ENCODE results near the gene PCDH1.

PCDH1 gene

GRCh38 chr5:141873933-141874261 lies 4.3 kb downstream of the PCDH1 start:
- no peak for DNase-seq (ENCODE audit: low spot score)

DNA sequence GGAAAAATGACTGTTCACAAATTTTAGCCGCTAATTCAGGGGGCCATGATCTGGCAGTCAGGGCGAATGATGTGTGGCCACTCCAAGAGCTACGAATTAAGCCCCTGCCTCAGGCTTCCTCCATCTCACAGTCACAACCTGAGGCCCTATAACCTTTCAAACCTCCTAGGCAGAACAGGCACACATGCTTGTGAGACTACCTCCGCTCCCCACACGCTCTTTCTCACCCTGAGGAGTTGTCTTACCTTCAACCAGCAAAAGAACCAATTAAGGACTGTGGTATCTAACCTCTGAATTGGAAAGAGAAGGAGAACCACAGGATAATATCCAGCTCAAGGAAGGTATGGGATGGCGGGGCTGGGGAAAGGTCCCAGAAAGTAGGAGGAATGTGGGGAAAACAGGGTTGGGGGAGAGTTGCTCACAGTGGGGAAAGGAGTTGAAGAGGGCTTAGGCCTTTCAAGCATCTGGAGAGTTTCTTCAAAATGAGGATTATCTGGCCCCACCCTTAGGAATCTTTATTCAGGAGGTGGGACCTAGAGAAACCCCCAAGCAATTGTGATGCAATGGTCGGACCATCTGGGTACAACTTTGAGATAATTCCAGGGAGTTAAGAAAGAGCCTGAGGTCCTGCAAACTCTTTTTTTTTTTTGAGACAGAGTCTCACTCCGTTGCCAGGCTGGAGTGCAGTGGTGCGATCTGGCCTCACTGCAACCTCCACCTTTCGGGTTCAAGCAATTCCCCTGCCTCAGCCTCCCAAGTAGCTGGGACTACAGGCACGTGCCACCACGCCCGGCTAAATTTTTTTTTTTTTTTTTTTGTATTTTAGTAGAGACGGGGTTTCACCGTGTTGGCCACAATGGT lies 5.5 kb downstream of the PCDH1 start:
- DNase-seq (ENCODE audit: low spot score) = no peak

- no peak for DNase-seq (ENCODE audit: low spot score)
Measured at GRCh38 chr5:141871870-141872269, 6.3 kb downstream of the PCDH1 start.

DNA sequence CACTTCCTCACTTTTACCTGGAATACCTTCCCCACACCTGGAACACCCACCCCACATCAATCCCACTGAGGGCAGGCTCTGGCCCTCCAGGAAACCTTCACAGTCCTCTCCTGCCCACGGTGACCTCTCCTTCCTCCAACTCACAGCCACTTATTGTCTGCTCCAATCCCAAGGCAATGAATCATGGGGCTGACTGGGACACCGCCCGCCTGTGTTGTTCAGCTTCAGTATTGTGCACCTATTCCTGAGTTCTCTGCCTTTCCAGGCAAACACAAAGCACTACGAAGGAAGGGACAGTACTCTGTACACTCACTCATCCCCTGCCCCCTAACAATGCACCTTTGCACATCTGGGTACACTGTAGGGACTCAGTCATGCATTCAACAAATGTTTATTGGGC lies 7.3 kb downstream of the PCDH1 start:
- no peak for DNase-seq (ENCODE audit: low spot score)

- no peak for DNase-seq (ENCODE audit: low spot score)
Measured at GRCh38 chr5:141870228-141870627, 8.0 kb downstream of the PCDH1 start.

GRCh38 chr5:141869514-141869913 lies 8.7 kb downstream of the PCDH1 start:
- DNase-seq (ENCODE audit: low spot score) = no peak

GRCh38 chr5:141869040-141869439 lies 9.2 kb downstream of the PCDH1 start:
- DNase-seq (ENCODE audit: low spot score) = no peak

DNA sequence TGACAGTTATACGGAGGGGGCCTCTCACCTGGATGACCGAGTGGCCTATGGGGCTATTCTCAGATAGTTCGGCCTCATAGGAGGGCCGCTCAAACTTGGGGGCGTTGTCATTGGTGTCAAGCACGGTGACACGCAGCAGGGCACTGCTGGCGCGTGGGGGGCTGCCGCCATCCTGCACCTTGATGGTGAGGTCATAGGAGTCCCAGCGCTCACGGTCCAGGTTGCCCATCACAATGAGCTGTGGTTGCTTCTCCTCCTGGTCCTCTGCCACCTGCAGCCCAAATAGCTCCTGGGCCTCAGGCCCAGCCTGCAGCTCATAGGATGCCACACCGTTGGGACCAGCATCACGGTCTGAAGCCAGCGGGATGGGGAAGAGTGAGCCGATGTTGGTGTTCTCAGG lies 9.7 kb downstream of the PCDH1 start:
- DNase-seq (ENCODE audit: low spot score) = no peak

- DNase-seq (ENCODE audit: low spot score) = no peak
Measured at GRCh38 chr5:141867651-141868050, 10.6 kb downstream of the PCDH1 start.

- no peak for DNase-seq (ENCODE audit: low spot score)
Measured at GRCh38 chr5:141867139-141867538, 11.1 kb downstream of the PCDH1 start.

- no peak for DNase-seq (ENCODE audit: low spot score)
Measured at GRCh38 chr5:141866096-141866495, 12.1 kb downstream of the PCDH1 start.

- DNase-seq (ENCODE audit: low spot score) = no peak
Measured at GRCh38 chr5:141865406-141865805, 12.8 kb downstream of the PCDH1 start.

- no peak for DNase-seq (ENCODE audit: low spot score)
Measured at GRCh38 chr5:141864371-141865370, 13.5 kb downstream of the PCDH1 start.

- DNase-seq (ENCODE audit: low spot score) = no peak
Measured at GRCh38 chr5:141863569-141864178, 14.5 kb downstream of the PCDH1 start.

DNA sequence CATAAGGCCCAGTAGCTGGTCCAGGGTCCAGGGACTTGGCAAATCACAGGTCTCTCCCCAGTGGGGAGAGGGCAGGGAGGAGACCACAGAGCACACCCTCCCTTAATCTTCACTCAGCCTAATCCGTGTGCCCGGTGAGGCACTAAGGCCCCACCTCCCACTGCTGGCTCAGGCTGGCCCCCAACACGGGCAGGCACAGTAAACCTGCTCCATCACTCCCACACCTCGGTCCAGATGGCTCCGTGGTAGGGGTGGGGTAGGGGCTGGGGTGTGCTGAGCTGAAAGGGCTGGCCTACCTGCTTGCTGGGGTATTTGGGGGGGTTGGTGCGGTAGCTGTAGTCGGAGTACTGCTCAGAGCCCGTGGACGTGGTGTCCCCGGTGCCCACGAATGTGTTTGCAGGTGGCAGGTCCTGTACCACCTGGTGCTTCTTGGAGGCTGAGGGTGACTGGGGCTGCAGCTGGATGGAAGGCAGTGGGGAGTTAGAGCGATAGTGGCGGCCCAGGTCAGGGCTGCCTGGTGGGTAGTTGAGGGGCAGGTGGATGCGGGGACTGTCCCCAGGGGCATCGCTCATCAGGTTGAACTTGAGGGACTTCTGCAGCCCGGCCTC lies 15.2 kb downstream of the PCDH1 start:
- DNase-seq (ENCODE audit: low spot score) = no peak

DNA sequence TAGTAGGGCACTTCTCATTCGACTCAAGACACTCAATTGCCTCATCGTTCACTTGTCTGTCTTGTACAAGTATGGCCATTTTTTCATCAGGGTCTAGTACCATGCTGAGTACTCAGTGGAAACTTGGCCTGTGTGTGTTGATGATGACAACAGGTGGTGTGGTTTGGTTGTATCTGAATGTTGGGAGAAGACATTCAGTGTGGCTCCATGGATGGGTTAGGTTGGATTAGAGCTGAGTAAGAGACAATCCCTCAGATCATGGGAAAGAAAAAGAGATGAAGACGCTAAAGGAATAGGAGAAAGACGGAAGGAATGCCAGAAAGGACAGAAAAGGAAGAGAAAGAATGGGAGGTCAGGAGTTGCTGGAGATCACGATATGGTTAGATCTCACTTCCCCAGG lies 17.0 kb downstream of the PCDH1 start:
- DNase-seq (ENCODE audit: low spot score) = no peak

- DNase-seq (ENCODE audit: low spot score) = no peak
Measured at GRCh38 chr5:141858079-141858765, 20.0 kb downstream of the PCDH1 start.

DNA sequence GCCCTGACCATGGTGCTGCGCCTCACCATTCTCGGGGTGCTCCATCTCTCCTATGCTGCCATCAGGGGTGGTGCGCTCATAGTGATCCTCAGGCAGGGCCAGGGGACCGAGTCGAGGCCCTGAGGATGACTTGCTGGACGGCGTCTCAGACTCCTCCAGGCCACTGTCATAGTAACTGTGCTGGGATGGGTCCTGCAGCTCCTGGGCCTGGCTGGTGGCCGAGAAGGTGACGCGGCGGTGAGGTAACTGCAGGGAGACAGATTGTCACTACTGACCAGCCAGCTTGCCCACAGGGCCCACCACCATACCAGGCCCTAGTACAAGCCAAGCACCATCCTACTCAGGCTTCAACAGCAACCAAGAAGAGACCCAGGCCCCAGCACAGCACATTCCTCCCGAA lies 21.0 kb downstream of the PCDH1 start:
- DNase-seq (ENCODE audit: low spot score) = no peak

- no peak for DNase-seq (ENCODE audit: low spot score)
Measured at GRCh38 chr5:141856037-141856790, 22.0 kb downstream of the PCDH1 start.

- no peak for DNase-seq (ENCODE audit: low spot score)
Measured at GRCh38 chr5:141855265-141856036, 22.8 kb downstream of the PCDH1 start.
